ENCODE measurements around the gene SYNJ1. TPM values are rescaled to one million over a fixed set of nuclear protein-coding genes. Genes with fewer than 3 reads are reported as not detected.
"Not testable (repeated sequence)": the region's sequence is repeated elsewhere in the genome, so short reads cannot be mapped to it uniquely, and the experiment has no call there.

Gene SYNJ1
- total and polyA plus RNA-seq, 2 of the 13 experiments (the other 11 are each of a cell fraction or from before 2014, with no cell fraction given), result 2.0 to 2.7 TPM

DNA sequence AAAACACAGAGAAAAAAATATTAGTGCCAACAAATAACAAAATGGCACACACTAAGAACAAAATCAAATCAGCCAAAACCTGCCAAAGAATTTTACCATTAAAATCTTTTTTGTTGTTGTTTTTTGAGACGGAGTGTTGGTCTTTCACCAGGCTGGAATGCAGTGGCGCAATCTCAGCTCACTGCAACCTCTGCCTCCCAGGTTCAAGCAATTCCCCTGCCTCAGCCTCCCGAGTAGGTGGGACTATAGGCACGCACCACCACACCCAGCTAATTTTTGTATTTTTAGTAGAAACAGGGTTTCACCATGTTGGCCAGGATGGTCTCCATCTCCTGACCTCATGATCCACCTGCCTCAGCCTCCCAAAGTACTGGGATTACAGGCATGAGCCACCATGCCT, 8.3 kb upstream of the SYNJ1 start:
- H3K79me2 ChIP-seq (ENCODE audit: insufficient read depth, low read length); H3K27ac ChIP-seq (ENCODE audit: extremely low read length, insufficient read depth, low read length); DNase-seq (ENCODE audit: low spot score); H4K20me1 ChIP-seq (ENCODE audit: insufficient read depth, low read length); FAIRE-seq; H3K4me2 ChIP-seq (ENCODE audit: low read depth, low read length); in situ Hi-C loops (cut with HindIII; ENCODE audit: extremely low pct_ligation_motif_present, low pct_unique_long_range_greater_than_20kb); H3K4me3 ChIP-seq (replicated peaks in 1 of 3; ENCODE audit: insufficient read depth in 1 of 3, low read depth in 2 of 3, low read length in 3 of 3); ATAC-seq; BruUV-seq (replicated peaks); H3K9ac ChIP-seq (ENCODE audit: insufficient read depth, low read depth, low read length); H3K27me3 ChIP-seq (ENCODE audit: control insufficient read depth in 1 of 2, insufficient read depth in 2 of 2, low read length in 2 of 2); H3K4me1 ChIP-seq (ENCODE audit: insufficient read depth, low read length); intact Hi-C loops (cut with micrococcal nuclease; ENCODE audit: unreplicated experiment); H2AFZ ChIP-seq (ENCODE audit: low read length); CTCF ChIA-PET (ENCODE audit: low intra/inter-chr PET ratio, low total read pairs); H3K9me3 ChIP-seq (ENCODE audit: low read length): not testable (repeated sequence)
- peaks cover 7 to 39% of the 10 kb centered on the region in 2 experiments for H3K36me3 ChIP-seq (replicated peaks in 1 of 2; ENCODE audit: control insufficient read depth in 1 of 2, insufficient read depth in 2 of 2, low read length in 2 of 2)
- 83% methylated on average over 4 of the region's 4 CpGs for WGBS (ENCODE audit: low lambda C conversion rate)
- POLR2A ChIA-PET, result interaction anchor here (1.2 kb wide), 1 partner anchor 9 kb away, joined by 4 read pairs; the partner anchor contains the start of gene SYNJ1
- TF ChIP-seq CEBPG (CRISPR knock-in tag; IDR thresholded peaks at IDR 0.05), result peak; percentile 32; the same call in 1 of the 2 replicates
- peak; percentile 57 for TF ChIP-seq ZNF460 (CRISPR knock-in tag; IDR thresholded peaks at IDR 0.05; ENCODE audit: borderline replicate concordance)
- peak; percentile 44 for TF ChIP-seq TEAD3 (CRISPR knock-in tag; optimal IDR thresholded peaks at IDR 0.05; ENCODE audit: borderline replicate concordance)
- TF ChIP-seq CEBPB (IDR thresholded peaks at IDR 0.05; ENCODE audit: borderline replicate concordance, low read depth, low read length), result 0 out of 2 replicates have a peak, but pooled peaks have one; percentile 11

DNA sequence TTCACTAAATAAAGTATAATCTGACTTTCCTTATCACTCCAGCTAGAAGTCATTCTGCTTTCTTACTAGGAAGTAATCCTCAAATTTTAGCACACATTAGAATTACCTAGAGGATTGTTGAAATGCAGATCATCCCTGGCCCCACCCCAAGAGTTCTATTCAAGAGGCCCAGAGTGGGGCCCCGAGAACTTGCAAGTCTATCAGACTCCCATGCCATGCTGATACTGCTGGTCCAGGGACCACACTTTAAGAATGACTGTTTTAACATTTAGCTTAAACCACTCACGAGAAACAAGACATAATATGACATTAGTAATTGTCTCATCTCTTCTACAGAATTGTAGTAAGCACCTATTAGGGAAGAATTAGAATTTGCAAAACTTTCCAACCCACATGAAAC, 7.7 kb upstream of the SYNJ1 start:
- Histone ChIP-seq H3K9ac (ENCODE audit: insufficient read depth, low read depth, low read length) (no peak overlapping the region), H2AFZ (ENCODE audit: low read length) (no peak overlapping the region), H3K79me2 (ENCODE audit: insufficient read depth, low read length) (no peaks in the 10 kb centered on the region), H3K36me3 (replicated peaks in 1 of 2; ENCODE audit: control insufficient read depth in 1 of 2, insufficient read depth in 2 of 2, low read length in 2 of 2) (peaks cover 5 to 33% of the 10 kb centered on the region in 2 experiments), H3K27me3 (ENCODE audit: control insufficient read depth in 1 of 2, insufficient read depth in 2 of 2, low read length in 2 of 2) (no peaks in the 10 kb centered on the region), H3K4me1 (ENCODE audit: insufficient read depth, low read length) (0 out of 2 replicates have a peak, but pooled peaks cover 6% of the 10 kb centered on the region), H3K9me3 (ENCODE audit: low read length) (no peaks in the 10 kb centered on the region), H3K4me3 (replicated peaks in 1 of 3; ENCODE audit: insufficient read depth in 1 of 3, low read depth in 2 of 3, low read length in 3 of 3) (no peak overlapping the region), H3K27ac (ENCODE audit: extremely low read length, insufficient read depth, low read length) (no peak overlapping the region), H4K20me1 (ENCODE audit: insufficient read depth, low read length) (no peaks in the 10 kb centered on the region), H3K4me2 (ENCODE audit: low read depth, low read length) (no peak overlapping the region)
- WGBS (ENCODE audit: low lambda C conversion rate), result 93% methylated on average over 2 of the region's 2 CpGs
- DNase-seq (ENCODE audit: low spot score), result no peak
- ATAC-seq, result no peak
- in situ Hi-C loops (cut with HindIII; ENCODE audit: extremely low pct_ligation_motif_present, low pct_unique_long_range_greater_than_20kb) (no loop called here), intact Hi-C loops (cut with micrococcal nuclease; ENCODE audit: unreplicated experiment) (no loop called here)
- BruUV-seq (replicated peaks), result no TSS peak
- TF ChIP-seq U2AF1 (optimal IDR thresholded peaks at IDR 0.05; ENCODE audit: low read depth, low read length), result no peak
- TF ChIP-seq HNRNPUL1 (IDR thresholded peaks at IDR 0.05; ENCODE audit: low read depth, low read length), result no peak
- no peak for TF ChIP-seq RBAK (CRISPR knock-in tag; IDR thresholded peaks at IDR 0.05)
- no peak for TF ChIP-seq CEBPB (IDR thresholded peaks at IDR 0.05; ENCODE audit: borderline replicate concordance, low read depth, low read length)
- TF ChIP-seq TAF15 (IDR thresholded peaks at IDR 0.05; ENCODE audit: low read depth, low read length, poor library complexity, severe bottlenecking), result no peak
- TF ChIP-seq ZBTB7B (CRISPR knock-in tag; IDR thresholded peaks at IDR 0.05), result no peak
- ChIA-PET POLR2A (interaction anchor here (1.2 kb wide), 1 partner anchor 8 kb away, joined by 4 read pairs; the partner anchor contains the start of gene SYNJ1), CTCF (ENCODE audit: low intra/inter-chr PET ratio, low total read pairs) (no interaction called here)
- no peak for FAIRE-seq
